ENCODE measurements around the gene HOXD8.

Gene HOXD8

DNA sequence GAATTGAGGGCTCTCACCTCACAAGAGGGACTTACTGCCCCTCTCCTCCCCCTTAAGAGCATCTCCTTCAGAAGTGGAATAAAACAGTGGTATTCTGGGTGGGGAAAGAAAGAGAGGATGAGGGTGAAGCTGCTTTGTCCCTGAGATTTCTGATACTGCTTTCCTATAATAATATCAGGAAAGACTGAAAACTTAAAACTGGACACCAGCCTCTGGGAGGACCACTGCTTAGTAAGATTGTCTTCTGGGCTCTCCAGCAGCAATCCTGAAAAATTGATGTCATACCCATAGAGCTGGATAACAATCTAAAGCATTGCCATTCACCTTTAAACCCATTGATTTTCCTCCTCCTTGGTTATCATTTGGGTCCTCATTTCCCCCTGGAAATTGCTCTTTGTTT, 17.1 kb downstream of the HOXD8 start:
- no peak for DNase-seq (ENCODE audit: low read depth in 2 of 2)

- no peak for DNase-seq (ENCODE audit: low read depth in 2 of 2)
These were observed 17.8 kb downstream of the HOXD8 start for GRCh38 chr2:176147210-176147799.

- DNase-seq (ENCODE audit: low read depth in 2 of 2), result no peak
These were observed 18.4 kb downstream of the HOXD8 start for GRCh38 chr2:176147800-176148496.

DNA sequence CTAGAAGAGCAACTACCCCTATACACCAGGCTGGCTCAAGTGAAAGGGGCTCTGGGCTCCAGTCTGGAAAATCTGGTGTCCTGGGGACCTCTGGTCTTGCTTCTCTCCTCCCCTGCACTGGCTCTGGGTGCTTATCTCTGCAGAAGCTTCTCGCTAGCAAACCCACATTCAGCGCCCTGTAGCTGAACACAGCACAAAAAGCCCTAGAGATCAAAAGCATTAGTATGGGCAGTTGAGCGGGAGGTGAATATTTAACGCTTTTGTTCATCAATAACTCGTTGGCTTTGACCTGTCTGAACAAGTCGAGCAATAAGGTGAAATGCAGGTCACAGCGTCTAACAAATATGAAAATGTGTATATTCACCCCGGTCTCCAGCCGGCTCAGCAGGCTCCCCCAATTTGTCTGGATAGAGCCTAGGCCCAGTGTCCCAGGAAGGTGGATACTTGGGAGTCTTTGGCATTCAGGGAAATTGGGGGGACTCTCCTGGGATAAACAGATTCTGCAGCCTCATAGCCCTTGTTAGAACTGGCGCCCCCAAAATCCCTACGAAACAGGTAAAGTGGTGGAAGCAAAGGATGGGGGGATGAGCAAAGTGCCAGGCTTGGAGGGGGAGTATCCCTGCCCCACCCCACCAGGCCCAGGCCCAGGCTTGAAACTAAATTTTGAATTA, 19.4 kb downstream of the HOXD8 start:
- no peak for DNase-seq (ENCODE audit: low read depth in 2 of 2)

GRCh38 chr2:176149481-176149938, 20.0 kb downstream of the HOXD8 start:
- no peak for DNase-seq (ENCODE audit: low read depth in 2 of 2)

DNA sequence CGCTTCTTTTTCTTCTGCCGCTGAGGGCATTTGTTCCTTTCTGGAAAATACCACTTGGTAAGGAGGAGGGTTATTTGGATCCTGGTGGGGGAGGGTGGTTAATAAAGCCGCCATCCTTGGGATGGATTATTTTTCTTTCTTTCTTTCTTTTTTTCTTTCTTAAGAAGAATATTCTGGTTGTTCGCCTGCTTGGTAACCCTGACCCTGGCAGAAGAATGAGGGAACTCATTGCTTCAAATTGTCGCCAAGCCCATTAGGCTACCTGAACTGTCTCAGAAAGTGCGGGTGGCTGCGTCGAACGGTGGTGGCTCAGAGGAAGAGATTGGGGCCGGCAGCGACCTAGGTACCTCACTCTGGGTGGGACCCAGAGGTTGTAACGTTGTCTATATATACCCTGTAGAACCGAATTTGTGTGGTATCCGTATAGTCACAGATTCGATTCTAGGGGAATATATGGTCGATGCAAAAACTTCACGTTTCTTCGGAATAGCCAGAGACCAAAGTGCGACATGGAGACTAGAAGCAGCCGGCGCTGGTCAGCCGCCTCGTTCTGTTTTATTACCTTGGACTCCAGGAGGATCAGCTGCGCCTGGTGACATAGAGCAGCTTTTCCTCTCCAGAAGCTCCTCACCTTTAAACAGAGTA, 20.6 kb downstream of the HOXD8 start:
- DNase-seq (ENCODE audit: low read depth in 2 of 2), result no peak

- DNase-seq (ENCODE audit: low read depth in 2 of 2), result no peak
These were observed 21.3 kb downstream of the HOXD8 start for GRCh38 chr2:176150584-176151441.

DNA sequence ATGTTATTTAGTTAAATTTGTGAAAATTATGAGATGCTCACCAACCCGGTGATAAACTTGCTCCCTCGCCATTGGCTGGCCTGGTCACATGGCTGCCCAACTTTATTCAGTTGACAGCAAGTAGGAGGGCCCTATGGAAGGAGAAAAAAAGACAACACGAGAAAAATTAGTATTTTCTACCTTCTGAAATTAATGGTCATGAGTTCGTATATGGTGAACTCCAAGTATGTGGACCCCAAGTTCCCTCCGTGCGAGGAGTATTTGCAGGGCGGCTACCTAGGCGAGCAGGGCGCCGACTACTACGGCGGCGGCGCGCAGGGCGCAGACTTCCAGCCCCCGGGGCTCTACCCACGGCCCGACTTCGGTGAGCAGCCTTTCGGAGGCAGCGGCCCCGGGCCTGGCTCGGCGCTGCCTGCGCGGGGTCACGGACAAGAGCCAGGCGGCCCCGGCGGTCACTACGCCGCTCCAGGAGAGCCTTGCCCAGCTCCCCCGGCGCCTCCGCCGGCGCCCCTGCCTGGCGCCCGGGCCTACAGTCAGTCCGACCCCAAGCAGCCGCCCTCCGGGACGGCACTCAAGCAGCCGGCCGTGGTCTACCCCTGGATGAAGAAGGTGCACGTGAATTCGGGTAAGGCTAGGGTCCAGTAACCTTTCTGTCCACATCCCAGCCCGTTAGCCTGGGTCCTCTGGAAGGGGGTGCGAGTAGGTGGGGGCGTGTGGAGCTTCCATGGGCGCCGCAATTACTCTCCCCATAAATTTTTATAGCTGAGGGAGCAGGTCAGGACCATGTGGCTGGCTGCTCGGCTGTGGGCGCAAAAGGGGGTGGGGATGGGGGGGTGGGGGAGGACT, 22.2 kb downstream of the HOXD8 start, which contains the start of gene HOXD4:
HOXD4 (plus strand) TSS at position 109 of the 846 bp plus-strand sequence; CDS start at position 193, 84 bp downstream.
- DNase-seq (ENCODE audit: low read depth in 2 of 2), result no peak

GRCh38 chr2:176152350-176153181, 23.1 kb downstream of the HOXD8 start:
- DNase-seq (ENCODE audit: low read depth in 2 of 2), result no peak

DNA sequence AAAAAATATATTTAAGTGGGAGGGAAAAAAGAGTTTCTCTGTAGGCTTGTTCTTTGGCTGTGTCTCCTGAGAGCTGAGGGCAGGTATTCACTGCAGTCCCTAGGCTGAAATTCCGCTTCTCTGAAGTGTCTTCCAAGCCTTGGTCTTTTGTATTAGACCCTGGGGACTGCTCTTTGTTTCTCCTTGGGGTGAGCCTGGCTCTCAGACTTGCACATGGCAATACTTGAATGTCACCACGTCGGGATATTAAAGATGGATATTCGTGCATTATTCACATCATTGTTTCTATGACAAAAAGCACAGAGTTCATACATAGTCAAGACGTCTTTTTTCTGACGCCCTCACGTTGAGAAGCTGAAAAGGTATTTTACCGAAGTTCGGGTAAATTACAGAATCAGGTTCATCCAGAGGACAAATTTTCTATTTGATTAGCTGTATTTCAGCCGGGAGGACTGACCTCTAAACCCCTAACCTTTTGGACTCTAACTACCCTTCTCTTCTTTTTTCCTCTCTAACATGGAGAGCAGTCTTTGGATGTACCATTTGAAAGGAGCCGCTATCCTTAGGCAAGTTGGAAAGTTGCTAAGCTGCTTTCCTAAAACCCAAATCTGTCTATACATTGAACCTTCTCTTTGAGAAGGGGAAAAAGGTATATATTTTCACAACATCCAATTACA, 25.2 kb downstream of the HOXD8 start:
- DNase-seq (ENCODE audit: low read depth in 2 of 2), result no peak

- no peak for DNase-seq (ENCODE audit: low read depth in 2 of 2)
These were observed 26.0 kb downstream of the HOXD8 start for GRCh38 chr2:176155356-176156044.

GRCh38 chr2:176156301-176156806, 26.8 kb downstream of the HOXD8 start:
- no peak for DNase-seq (ENCODE audit: low read depth in 2 of 2)

DNA sequence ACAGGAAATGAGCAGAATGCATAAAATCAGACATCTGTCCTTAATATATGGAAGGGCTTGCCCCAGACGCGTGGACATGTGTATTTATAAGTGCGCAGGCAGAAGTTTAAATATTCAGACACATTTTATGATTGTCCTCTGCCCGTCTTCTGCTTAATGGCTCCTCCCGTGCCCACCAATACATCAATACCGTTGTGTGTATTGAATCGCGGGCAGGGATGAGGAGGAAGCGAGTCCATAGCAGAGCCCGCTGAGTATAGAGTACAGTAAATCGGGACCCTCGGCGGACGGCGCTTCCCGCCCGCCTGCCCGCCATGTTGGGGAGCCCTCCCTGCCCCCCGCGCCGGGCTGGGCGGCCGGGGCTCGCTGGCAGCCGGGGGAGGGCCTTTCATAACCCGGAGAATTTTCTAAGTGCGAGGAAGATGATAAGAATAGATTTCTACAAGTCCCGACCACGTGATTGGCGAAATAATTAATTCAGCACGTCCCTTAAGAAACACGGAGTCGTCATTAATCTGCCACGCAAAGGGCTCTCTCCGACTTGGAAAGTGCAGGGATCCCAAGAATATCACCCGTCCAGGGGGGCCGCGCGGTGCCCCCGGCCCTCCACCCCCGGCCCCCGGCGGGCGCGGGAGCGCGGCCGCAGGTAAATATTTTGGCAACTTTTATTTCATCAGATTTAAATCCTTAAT, 27.4 kb downstream of the HOXD8 start, which contains the start of gene HOXD3:
HOXD3 (plus strand) TSS at position 501 of the 692 bp plus-strand sequence. CDS start 11,808 bp downstream, outside the sequence.
- no peak for DNase-seq (ENCODE audit: low read depth in 2 of 2)

DNA sequence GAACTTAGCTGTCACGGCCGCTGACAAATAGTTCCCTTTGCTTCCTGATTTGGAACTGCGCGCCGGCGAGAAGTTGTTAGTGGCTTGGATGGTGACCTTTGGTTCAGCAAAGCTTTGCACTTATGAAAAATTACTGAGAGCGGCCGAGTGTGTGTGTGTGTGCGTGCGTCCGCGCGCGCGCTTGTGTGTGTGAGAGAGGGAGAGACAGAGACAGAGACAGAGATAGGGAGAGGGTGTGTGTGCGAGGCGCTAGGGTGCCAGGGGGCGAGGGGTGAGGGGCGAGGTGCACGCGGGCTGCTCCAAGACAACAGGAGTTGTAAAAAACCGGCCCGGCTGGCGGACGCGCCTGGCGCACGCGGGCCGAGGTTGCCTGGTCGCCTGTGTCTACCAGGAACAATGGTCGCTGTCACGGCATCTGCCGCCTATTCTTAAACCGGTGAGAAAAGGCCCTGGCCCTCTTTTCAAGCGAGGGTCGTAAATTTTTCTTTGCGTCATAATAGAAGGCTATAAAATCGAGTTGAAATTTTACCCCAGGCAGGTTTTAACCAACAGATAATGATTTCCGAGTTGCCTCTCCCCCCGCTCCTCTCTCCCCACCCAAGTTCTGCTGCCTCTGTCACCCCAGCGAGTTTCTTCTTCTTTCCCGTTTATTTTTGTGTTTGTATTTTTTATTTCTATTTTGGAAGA, 28.1 kb downstream of the HOXD8 start:
- DNase-seq (ENCODE audit: low read depth in 2 of 2), result no peak

DNA sequence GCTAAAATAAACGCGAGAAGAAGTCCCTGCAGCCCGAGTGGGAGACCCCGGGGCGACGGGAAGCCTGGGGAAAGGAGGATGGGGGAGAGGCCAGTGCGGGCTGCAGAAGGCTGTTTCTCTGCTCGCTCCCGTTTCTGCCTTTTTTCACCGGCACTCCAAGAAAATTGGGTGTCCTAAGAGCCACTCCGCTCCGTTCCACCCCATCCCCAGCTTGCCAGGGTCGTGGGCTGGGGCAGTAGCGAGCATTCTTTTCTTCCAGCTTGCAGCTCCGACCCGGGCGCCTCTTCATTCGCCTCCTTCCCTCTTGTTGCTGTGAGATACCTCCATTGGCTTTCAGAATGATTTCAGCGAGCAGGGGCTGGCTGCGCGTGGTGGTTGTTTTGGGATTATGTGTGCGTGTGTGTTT, 28.7 kb downstream of the HOXD8 start:
- DNase-seq (ENCODE audit: low read depth in 2 of 2), result no peak

DNA sequence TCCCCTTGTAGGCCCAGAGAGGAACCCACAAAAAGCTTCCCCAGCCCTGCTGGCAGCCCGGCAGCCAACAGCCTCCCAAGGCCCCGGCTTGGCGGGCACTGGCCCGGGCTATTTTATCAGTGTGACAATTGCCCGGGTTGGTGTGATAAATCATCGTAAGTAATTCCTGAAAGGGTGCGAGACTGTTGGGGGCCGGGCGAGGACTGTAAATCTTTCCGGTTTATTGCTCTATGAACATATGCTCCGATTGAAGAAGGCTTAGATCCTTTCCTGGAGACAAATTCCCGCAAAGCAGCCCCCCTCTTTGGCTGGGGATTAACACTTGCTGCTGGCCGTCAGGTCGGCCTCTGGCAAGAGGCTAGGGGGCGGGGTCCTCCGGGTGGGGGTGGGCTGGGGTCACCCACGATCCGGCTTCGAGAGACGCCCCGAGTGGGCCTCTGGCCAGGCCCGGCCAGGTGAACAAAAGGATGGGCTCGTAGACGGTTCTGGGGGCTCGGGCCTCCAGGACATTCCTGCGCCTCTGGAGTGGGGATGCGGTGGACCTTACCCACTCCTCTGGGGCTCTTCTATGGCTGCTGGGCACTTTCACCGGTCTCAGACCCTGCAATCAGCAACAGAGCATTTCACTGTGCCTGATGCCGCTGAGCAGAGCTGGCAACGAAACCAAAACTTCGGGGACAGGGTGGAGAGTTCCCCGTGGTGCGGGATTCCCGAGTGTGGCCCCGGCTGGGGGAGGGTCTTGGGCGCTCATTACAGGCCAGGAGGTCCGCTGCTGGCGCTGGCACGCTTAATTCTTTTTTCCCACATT, 29.6 kb downstream of the HOXD8 start:
- no peak for DNase-seq (ENCODE audit: low read depth in 2 of 2)
